ENCODE measurements around the gene CA14.
"Not testable (repeated sequence)": the region's sequence is repeated elsewhere in the genome, so short reads cannot be mapped to it uniquely, and the experiment has no call there.

CA14 gene

GRCh38 chr1:150257624-150258585 lies at the start of gene CA14:
CA14 (plus strand) TSS chr1:150257774; CDS start chr1:150258129, 355 bp downstream.
- no peak for DNase-seq (ENCODE audit: low read depth in 2 of 3, low spot score in 2 of 3)

GRCh38 chr1:150208460-150208859 lies 49.1 kb upstream of the CA14 start:
- DNase-seq (ENCODE audit: low read depth in 2 of 3, low spot score in 2 of 3), result not testable (repeated sequence)

- no peak for DNase-seq (ENCODE audit: low read depth in 2 of 3, low spot score in 2 of 3)
Observed at GRCh38 chr1:150210091-150210490, 47.5 kb upstream of the CA14 start.

- no peak for DNase-seq (ENCODE audit: low read depth in 2 of 3, low spot score in 2 of 3)
Observed at GRCh38 chr1:150210706-150211105, 46.9 kb upstream of the CA14 start.

- no peak for DNase-seq (ENCODE audit: low read depth in 2 of 3, low spot score in 2 of 3)
Observed at GRCh38 chr1:150212070-150212469, 45.5 kb upstream of the CA14 start.

- DNase-seq (ENCODE audit: low read depth in 2 of 3, low spot score in 2 of 3), result peak; percentile 65 to 80 (median 78)
Observed at GRCh38 chr1:150213170-150214098, 44.1 kb upstream of the CA14 start.

- DNase-seq (ENCODE audit: low read depth in 2 of 3, low spot score in 2 of 3), result not testable (repeated sequence)
Observed at GRCh38 chr1:150214099-150214756, 43.3 kb upstream of the CA14 start.

GRCh38 chr1:150215855-150216254 lies 41.7 kb upstream of the CA14 start:
- not testable (repeated sequence) for DNase-seq (ENCODE audit: low read depth in 2 of 3, low spot score in 2 of 3)

- no peak for DNase-seq (ENCODE audit: low read depth in 2 of 3, low spot score in 2 of 3)
Observed at GRCh38 chr1:150221552-150221951, 36.0 kb upstream of the CA14 start.

- no peak for DNase-seq (ENCODE audit: low read depth in 2 of 3, low spot score in 2 of 3)
Observed at GRCh38 chr1:150224983-150225382, 32.6 kb upstream of the CA14 start.

- no peak for DNase-seq (ENCODE audit: low read depth in 2 of 3, low spot score in 2 of 3)
Observed at GRCh38 chr1:150225546-150225945, 32.0 kb upstream of the CA14 start.

GRCh38 chr1:150226486-150226885 lies 31.1 kb upstream of the CA14 start:
- no peak for DNase-seq (ENCODE audit: low read depth in 2 of 3, low spot score in 2 of 3)

- DNase-seq (ENCODE audit: low read depth in 2 of 3, low spot score in 2 of 3), result no peak
Observed at GRCh38 chr1:150227228-150227627, 30.3 kb upstream of the CA14 start.

GRCh38 chr1:150228246-150228645 lies 29.3 kb upstream of the CA14 start:
- DNase-seq (ENCODE audit: low read depth in 2 of 3, low spot score in 2 of 3), result not testable (repeated sequence)

- DNase-seq (ENCODE audit: low read depth in 2 of 3, low spot score in 2 of 3), result not testable (repeated sequence)
Observed at GRCh38 chr1:150232921-150233320, 24.7 kb upstream of the CA14 start.

GRCh38 chr1:150233359-150234308 lies 23.9 kb upstream of the CA14 start:
- DNase-seq (ENCODE audit: low read depth in 2 of 3, low spot score in 2 of 3), result peak in 1 of 3 experiments; percentile 10

- DNase-seq (ENCODE audit: low read depth in 2 of 3, low spot score in 2 of 3), result no peak
Observed at GRCh38 chr1:150234309-150234565, 23.3 kb upstream of the CA14 start.

- peak; percentile 75 to 91 (median 77) for DNase-seq (ENCODE audit: low read depth in 2 of 3, low spot score in 2 of 3)
Observed at GRCh38 chr1:150234566-150235293, 22.8 kb upstream of the CA14 start.

GRCh38 chr1:150235294-150235851 lies 22.2 kb upstream of the CA14 start:
- peak in 1 of 3 experiments; percentile 25 for DNase-seq (ENCODE audit: low read depth in 2 of 3, low spot score in 2 of 3)

Data from activated CD8-positive, alpha-beta memory T cell treated with anti-CD3 and anti-CD28 coated beads for 48 hours (primary cell).